Panc1 (cell line): ENCODE measurements around the gene NDRG4. TPM values are rescaled to one million over a fixed set of nuclear protein-coding genes. Genes with fewer than 3 reads are reported as not detected.

Experiments used
- ATAC-seq: fragments of 200-7000 bp; cut with Tn5 transposase; 2 replicates; pipeline ENCODE4 v1.9.1; 2020; ENCODE audit warnings: mild to moderate bottlenecking, moderate library complexity
- BruUV-seq: library from RNA; stranded (reverse); fragments of 400-500 nt; replicated peaks from 2 replicates; lab custom pipeline; 2021; lab: Mats Ljungman, UMichigan
- CTCF ChIA-PET: fragments of 300-600 bp; sonication (Branson Sonifier 250); formaldehyde crosslinking; loops from one replicate; lab custom pipeline; 2022; ENCODE audit warnings: antibody characterized with exemption; lab: Charles Lee
- POLR2A ChIA-PET: fragments of 300-600 bp; sonication (Branson Sonifier 250); formaldehyde crosslinking; loops from one replicate; lab custom pipeline; 2022; ENCODE audit warnings: antibody characterized with exemption; lab: Charles Lee
- DNase-seq: peaks from one replicate; pipeline ENCODE4 v3.0.0-alpha.2; 2010; ENCODE audit warnings: low read depth, low spot score
- H3K27ac ChIP-seq: 2 replicates; pipeline ENCODE4 v1.5.1; 2011; ENCODE audit warnings: mild to moderate bottlenecking, low read length, inconsistent platforms
- H3K27me3 ChIP-seq: fragments of 200-500 bp; sonication (Bioruptor generic); 2 replicates; pipeline ENCODE4 v1.6.0; 2014; ENCODE audit warnings: low read length, inconsistent platforms; ENCODE audit not compliant: control insufficient read depth, insufficient read depth
- H3K36me3 ChIP-seq: fragments of 200-500 bp; sonication (Bioruptor generic); 2 replicates; pipeline ENCODE4 v1.5.1; 2014; ENCODE audit warnings: inconsistent platforms, mild to moderate bottlenecking, low read length, moderate library complexity; ENCODE audit not compliant: control insufficient read depth, insufficient read depth
- H3K4me1 ChIP-seq: 2 replicates; pipeline ENCODE4 v1.5.1; 2011; ENCODE audit warnings: inconsistent platforms, mild to moderate bottlenecking, low read length, moderate library complexity; ENCODE audit not compliant: control insufficient read depth, insufficient read depth
- H3K4me3 ChIP-seq, 2 experiments: 2 replicates each; pipeline ENCODE4 v1.5.1; 2011 to 2012; ENCODE audit warnings: low read depth in 2 of 2, low read length in 2 of 2, mild to moderate bottlenecking in 2 of 2, inconsistent platforms in 1 of 2, moderate library complexity in 1 of 2
- H3K9me3 ChIP-seq: fragments of 200-500 bp; sonication (Bioruptor generic); 2 replicates; pipeline ENCODE4 v1.5.1; 2014; ENCODE audit warnings: low read depth, mild to moderate bottlenecking, inconsistent platforms, low read length, moderate library complexity; ENCODE audit not compliant: control insufficient read depth, insufficient read depth
- CTCF ChIP-seq: fragments of 450-650 bp; IDR thresholded peaks from 2 replicates; pipeline ENCODE4 v1.5.1; 2017; ENCODE audit warnings: mild to moderate bottlenecking
- TCF7L2 ChIP-seq: IDR thresholded peaks from 2 replicates; pipeline ENCODE4 v1.6.1; 2011; ENCODE audit warnings: mild to moderate bottlenecking, low read depth, low read length, inconsistent platforms
- in situ Hi-C: cut with HindIII; loops from 2 replicates; pipeline ENCODE4 v1.10.0; 2016; ENCODE audit warnings: low sequenced_read_pairs, low pct_unique_long_range_greater_than_20kb
- intact Hi-C: fragments of 100-400 bp; cut with micrococcal nuclease; formaldehyde crosslinking; loops from one replicate; pipeline ENCODE4 v1.10.0; 2022; ENCODE audit not compliant: unreplicated experiment
- total RNA-seq: library from RNA; stranded (reverse); gene quantifications from one replicate; pipeline ENCODE4 v1.2.1, GENCODE V29; 2021; ENCODE audit not compliant: unreplicated experiment

NDRG4 gene
- total RNA-seq, 1 experiment from 2014 or later, result 5.1 TPM

GRCh38 chr16:58510776-58511628 is 11.1 kb downstream of the NDRG4 start (continued):
- TF ChIP-seq CTCF, result no peak

GRCh38 chr16:58511933-58512815 is 12.2 kb downstream of the NDRG4 start:
- no TSS peak for BruUV-seq
- Histone ChIP-seq H3K9me3 (no peaks in the 10 kb centered on the region), H3K27ac (no peak overlapping the region), H3K27me3 (no peaks in the 10 kb centered on the region), H3K36me3 (no peaks in the 10 kb centered on the region; the same call in none of the 2 replicates), H3K4me1 (peaks cover 6% of the 10 kb centered on the region; the same call in 1 of the 2 replicates), H3K4me3 (no peak overlapping the region)
- CTCF ChIA-PET, result no interaction called here
- POLR2A ChIA-PET, result no interaction called here
- intact Hi-C loops (loop anchor here (5.0 kb wide), 2 partner anchors 150 to 245 kb away; no protein-coding TSS in a partner anchor), in situ Hi-C loops (no loop called here)
- DNase-seq (no peak), ATAC-seq (peak; percentile 44)
- TF ChIP-seq CTCF, result peak; percentile 90
- no peak for TF ChIP-seq TCF7L2

DNA sequence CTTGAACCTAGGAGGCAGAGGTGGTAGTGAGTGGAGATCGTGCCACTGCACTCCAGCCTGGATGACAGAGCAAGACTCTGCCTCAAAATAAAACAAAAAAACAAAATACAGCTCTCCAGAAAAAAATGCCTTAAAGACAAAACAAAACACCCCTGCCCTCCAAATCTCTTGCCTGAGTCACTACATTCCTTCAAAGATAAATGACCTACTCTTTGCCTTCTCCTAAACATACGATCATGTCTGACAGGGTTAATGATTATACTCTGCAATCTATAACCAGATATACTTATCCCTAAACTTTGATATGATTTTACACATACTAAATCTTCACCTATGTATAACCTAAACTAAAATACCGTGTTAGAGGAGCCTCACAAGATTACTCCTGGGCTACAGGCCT is 13.9 kb downstream of the NDRG4 start:
- ATAC-seq, result no peak
- no peak for DNase-seq
- peaks cover 6% of the 10 kb centered on the region; the same call in 1 of the 2 replicates for H3K4me1 ChIP-seq
- H3K4me3 ChIP-seq, result no peak overlapping the region
- TF ChIP-seq TCF7L2, result no peak
- intact Hi-C loops (loop anchor here (5.0 kb wide), 2 partner anchors 148 to 243 kb away; no protein-coding TSS in a partner anchor), in situ Hi-C loops (no loop called here)
- no peaks in the 10 kb centered on the region for H3K27me3 ChIP-seq
- no peaks in the 10 kb centered on the region for H3K9me3 ChIP-seq
- no peak overlapping the region for H3K27ac ChIP-seq
- H3K36me3 ChIP-seq, result no peaks in the 10 kb centered on the region; the same call in none of the 2 replicates
- POLR2A ChIA-PET, result no interaction called here
- BruUV-seq, result no TSS peak
- CTCF ChIA-PET, result interaction anchor here (1.4 kb wide), 1 partner anchor 147 kb away, joined by 6 read pairs; no protein-coding TSS in a partner anchor
